Measurements from ENCODE around the gene ALAS1.

The ALAS1 gene

GRCh38 chr3:52216585-52217408 lies 18.8 kb downstream of the ALAS1 start:
- peaks cover 34% of the 10 kb centered on the region for H3K36me3 ChIP-seq (ENCODE audit: insufficient read depth, low read length)
- H3K27ac ChIP-seq (ENCODE audit: low read depth, low read length) = no peak overlapping the region
- no peaks in the 10 kb centered on the region for H3K27me3 ChIP-seq (ENCODE audit: insufficient read depth, low read length)
- H3K4me3 ChIP-seq (ENCODE audit: low read length) = no peak overlapping the region
- 87% methylated on average over 13 of the region's 13 CpGs for WGBS
- H3K9me3 ChIP-seq (ENCODE audit: insufficient read depth, low read depth, low read length) = no peaks in the 10 kb centered on the region
- no peaks in the 10 kb centered on the region for H3K4me1 ChIP-seq (ENCODE audit: insufficient read depth, low read length)
- no peak overlapping the region for H3K9ac ChIP-seq (ENCODE audit: low read depth, low read length)

- Histone ChIP-seq H3K9me3 (ENCODE audit: insufficient read depth, low read depth, low read length) (no peaks in the 10 kb centered on the region), H3K27me3 (ENCODE audit: insufficient read depth, low read length) (no peaks in the 10 kb centered on the region), H3K27ac (ENCODE audit: low read depth, low read length) (no peak overlapping the region), H3K9ac (ENCODE audit: low read depth, low read length) (no peak overlapping the region), H3K4me1 (ENCODE audit: insufficient read depth, low read length) (no peaks in the 10 kb centered on the region), H3K36me3 (ENCODE audit: insufficient read depth, low read length) (peaks cover 28% of the 10 kb centered on the region), H3K4me3 (ENCODE audit: low read length) (no peak overlapping the region)
- WGBS = 88% methylated on average over 10 of the region's 10 CpGs
Measured at GRCh38 chr3:52217409-52217805, 19.4 kb downstream of the ALAS1 start.

- WGBS = 91% methylated on average over 3 of the region's 3 CpGs
- Histone ChIP-seq H3K4me3 (ENCODE audit: low read length) (no peak overlapping the region), H3K9me3 (ENCODE audit: insufficient read depth, low read depth, low read length) (no peaks in the 10 kb centered on the region), H3K27me3 (ENCODE audit: insufficient read depth, low read length) (no peaks in the 10 kb centered on the region), H3K4me1 (ENCODE audit: insufficient read depth, low read length) (no peaks in the 10 kb centered on the region), H3K36me3 (ENCODE audit: insufficient read depth, low read length) (peaks cover 23% of the 10 kb centered on the region), H3K9ac (ENCODE audit: low read depth, low read length) (no peak overlapping the region), H3K27ac (ENCODE audit: low read depth, low read length) (no peak overlapping the region)
Measured at GRCh38 chr3:52218026-52218425, 20.1 kb downstream of the ALAS1 start.

- Histone ChIP-seq H3K9me3 (ENCODE audit: insufficient read depth, low read depth, low read length) (no peaks in the 10 kb centered on the region), H3K36me3 (ENCODE audit: insufficient read depth, low read length) (peaks cover 19% of the 10 kb centered on the region), H3K4me3 (ENCODE audit: low read length) (no peak overlapping the region), H3K4me1 (ENCODE audit: insufficient read depth, low read length) (no peaks in the 10 kb centered on the region), H3K27me3 (ENCODE audit: insufficient read depth, low read length) (no peaks in the 10 kb centered on the region), H3K9ac (ENCODE audit: low read depth, low read length) (no peak overlapping the region), H3K27ac (ENCODE audit: low read depth, low read length) (no peak overlapping the region)
- WGBS = 88% methylated on average over 12 of the region's 12 CpGs
Measured at GRCh38 chr3:52218454-52218853, 20.5 kb downstream of the ALAS1 start.

- Histone ChIP-seq H3K27me3 (ENCODE audit: insufficient read depth, low read length) (no peaks in the 10 kb centered on the region), H3K27ac (ENCODE audit: low read depth, low read length) (no peak overlapping the region), H3K9ac (ENCODE audit: low read depth, low read length) (no peak overlapping the region), H3K9me3 (ENCODE audit: insufficient read depth, low read depth, low read length) (no peaks in the 10 kb centered on the region), H3K4me1 (ENCODE audit: insufficient read depth, low read length) (no peaks in the 10 kb centered on the region), H3K4me3 (ENCODE audit: low read length) (no peak overlapping the region), H3K36me3 (ENCODE audit: insufficient read depth, low read length) (peaks cover 13% of the 10 kb centered on the region)
- WGBS = 68% methylated on average over 6 of the region's 6 CpGs
Measured at GRCh38 chr3:52218937-52219650, 21.1 kb downstream of the ALAS1 start.

- no peak overlapping the region for H3K4me3 ChIP-seq (ENCODE audit: low read length)
- no peaks in the 10 kb centered on the region for H3K4me1 ChIP-seq (ENCODE audit: insufficient read depth, low read length)
- WGBS = 28% methylated on average over 9 of the region's 9 CpGs
- no peaks in the 10 kb centered on the region for H3K27me3 ChIP-seq (ENCODE audit: insufficient read depth, low read length)
- no peak overlapping the region for H3K9ac ChIP-seq (ENCODE audit: low read depth, low read length)
- no peaks in the 10 kb centered on the region for H3K9me3 ChIP-seq (ENCODE audit: insufficient read depth, low read depth, low read length)
- H3K27ac ChIP-seq (ENCODE audit: low read depth, low read length) = no peak overlapping the region
- H3K36me3 ChIP-seq (ENCODE audit: insufficient read depth, low read length) = no peaks in the 10 kb centered on the region; the same call in 1 of the 2 replicates
Measured at GRCh38 chr3:52220380-52221026, 22.5 kb downstream of the ALAS1 start.

GRCh38 chr3:52221141-52221562 lies 23.2 kb downstream of the ALAS1 start:
- H3K27me3 ChIP-seq (ENCODE audit: insufficient read depth, low read length) = no peaks in the 10 kb centered on the region
- H3K36me3 ChIP-seq (ENCODE audit: insufficient read depth, low read length) = no peaks in the 10 kb centered on the region
- no peak overlapping the region for H3K9ac ChIP-seq (ENCODE audit: low read depth, low read length)
- H3K9me3 ChIP-seq (ENCODE audit: insufficient read depth, low read depth, low read length) = no peaks in the 10 kb centered on the region
- H3K4me1 ChIP-seq (ENCODE audit: insufficient read depth, low read length) = no peaks in the 10 kb centered on the region
- H3K4me3 ChIP-seq (ENCODE audit: low read length) = no peak overlapping the region
- 95% methylated on average over 27 of the region's 27 CpGs for WGBS
- no peak overlapping the region for H3K27ac ChIP-seq (ENCODE audit: low read depth, low read length)

- H3K4me1 ChIP-seq (ENCODE audit: insufficient read depth, low read length) = no peaks in the 10 kb centered on the region
- WGBS = 94% methylated on average over 34 of the region's 34 CpGs
- no peaks in the 10 kb centered on the region for H3K36me3 ChIP-seq (ENCODE audit: insufficient read depth, low read length)
- no peaks in the 10 kb centered on the region for H3K27me3 ChIP-seq (ENCODE audit: insufficient read depth, low read length)
- no peak overlapping the region for H3K27ac ChIP-seq (ENCODE audit: low read depth, low read length)
- H3K9ac ChIP-seq (ENCODE audit: low read depth, low read length) = no peak overlapping the region
- no peaks in the 10 kb centered on the region for H3K9me3 ChIP-seq (ENCODE audit: insufficient read depth, low read depth, low read length)
- no peak overlapping the region for H3K4me3 ChIP-seq (ENCODE audit: low read length)
Measured at GRCh38 chr3:52221563-52222318, 23.8 kb downstream of the ALAS1 start.

- WGBS = 94% methylated on average over 41 of the region's 41 CpGs
- no peaks in the 10 kb centered on the region for H3K27me3 ChIP-seq (ENCODE audit: insufficient read depth, low read length)
- no peaks in the 10 kb centered on the region for H3K4me1 ChIP-seq (ENCODE audit: insufficient read depth, low read length)
- no peaks in the 10 kb centered on the region for H3K36me3 ChIP-seq (ENCODE audit: insufficient read depth, low read length)
- no peak overlapping the region for H3K27ac ChIP-seq (ENCODE audit: low read depth, low read length)
- no peaks in the 10 kb centered on the region for H3K9me3 ChIP-seq (ENCODE audit: insufficient read depth, low read depth, low read length)
- no peak overlapping the region for H3K4me3 ChIP-seq (ENCODE audit: low read length)
- no peak overlapping the region for H3K9ac ChIP-seq (ENCODE audit: low read depth, low read length)
Measured at GRCh38 chr3:52222319-52223221, 24.6 kb downstream of the ALAS1 start.

All from HUES64 (cell line).